K562 (cell line): Measurements from ENCODE around the gene FAM219B. TPM values are rescaled to one million over a fixed set of nuclear protein-coding genes. Genes with fewer than 3 reads are reported as not detected.

Experiments used
- ARID1B ChIP-seq: fragments of 450-650 bp; IDR thresholded peaks from 2 replicates; pipeline ENCODE4 v1.6.1; 2016; ENCODE audit warnings: antibody characterized with exemption, mild to moderate bottlenecking, inconsistent platforms
- MCM7 ChIP-seq, 2 experiments: fragments of 450-650 bp; IDR thresholded peaks; 2 replicates each; pipeline ENCODE4 v1.6.1; 2016 to 2018
- MXI1 ChIP-seq: IDR thresholded peaks from 2 replicates; pipeline ENCODE4 v1.6.1; 2011; ENCODE audit warnings: low read depth, mild to moderate bottlenecking, improper control_type of control experiment, low read length
- NR3C1 ChIP-seq: sonication (generic); formaldehyde crosslinking; IDR thresholded peaks from 2 replicates; pipeline ENCODE4 v1.8.1; 2022; ENCODE audit warnings: missing genetic modification reagents
- RERE ChIP-seq: sonication (generic); formaldehyde crosslinking; IDR thresholded peaks from 2 replicates; pipeline ENCODE4 v1.8.0; 2023; ENCODE audit warnings: missing genetic modification reagents, mild to moderate bottlenecking, borderline replicate concordance
- SMARCA4 ChIP-seq: fragments of 450-650 bp; IDR thresholded peaks from 2 replicates; pipeline ENCODE4 v1.6.1; 2016
- SRSF9 ChIP-seq: fragments of 200-400 bp; formaldehyde crosslinking; IDR thresholded peaks from 2 replicates; pipeline ENCODE4 v1.6.1; 2017; ENCODE audit warnings: low read depth, low read length, borderline replicate concordance
- ZBTB26 ChIP-seq: fragments of 450-650 bp; formaldehyde crosslinking; IDR thresholded peaks from 2 replicates; pipeline ENCODE4 v1.4.0; 2022; ENCODE audit warnings: missing genetic modification characterization
- ZC3H4 ChIP-seq: sonication (generic); formaldehyde crosslinking; IDR thresholded peaks from 2 replicates; pipeline ENCODE4 v1.9.0; 2021; ENCODE audit warnings: missing genetic modification reagents, borderline replicate concordance
- ZFP1 ChIP-seq: fragments of 450-650 bp; formaldehyde crosslinking; IDR thresholded peaks from 2 replicates; pipeline ENCODE4 v1.4.0; 2020; ENCODE audit warnings: mild to moderate bottlenecking, mixed read lengths
- ZNF274 ChIP-seq: IDR thresholded peaks from 2 replicates; pipeline ENCODE4 v1.6.1; 2011; ENCODE audit warnings: low read depth, mild to moderate bottlenecking, low read length, moderate library complexity, borderline replicate concordance
- ZNF318 ChIP-seq, 2 experiments: fragments of 450-650 bp; IDR thresholded peaks; 2 replicates each; pipeline ENCODE4 v1.6.1; 2016; ENCODE audit warnings: mild to moderate bottlenecking in 2 of 2, borderline replicate concordance in 1 of 2, low read depth in 1 of 2, moderate library complexity in 1 of 2
- polyA plus RNA-seq, 8 experiments: library from polyadenylated mRNA; depleted of rRNA in 4 of 8; stranded (reverse) in 5 of 8; unstranded in 3 of 8; fragments of >200 nt; fragmentation: Nextera tagmentation in 2 of 8; fragmentation: Illumina TruSeq in 1 of 8; extraction: Ambion mirVana in 2 of 8; extraction: Trizol in 1 of 8; gene quantifications; 2 replicates each; pipeline versions ENCODE4 v1.2.1 to v1.2.3, GENCODE V29; 2011 to 2014; ENCODE audit warnings: inconsistent platforms in 1 of 8, missing spikeins in 1 of 8
- total RNA-seq, 7 experiments: library from RNA; depleted of rRNA in 6 of 7; stranded (reverse); fragments of >200 nt in 6 of 7; fragmentation: Illumina TruSeq in 2 of 7; extraction: Trizol in 2 of 7; gene quantifications; 2 replicates each; pipeline versions ENCODE4 v1.2.1 to v1.2.3, GENCODE V29; 2011 to 2021; ENCODE audit warnings: low replicate concordance in 1 of 7

Gene FAM219B
- total and polyA plus RNA-seq, 9 of the 15 experiments (the other 6 are each of a cell fraction or from before 2014, with no cell fraction given) = 6.8 to 50.4 (median 29.4) TPM

- TF ChIP-seq ZC3H4 (CRISPR knock-in tag) (no peak), RERE (peak; percentile 97), MCM7 (IDR thresholded peaks at IDR 0.05) (no peak), ARID1B (no peak), SRSF9 (no peak), ZBTB26 (CRISPR knock-in tag) (no peak), ZNF318 (IDR thresholded peaks at IDR 0.05; ENCODE audit: borderline replicate concordance in 1 of 2, low read depth in 1 of 2) (no peak), ZNF274 (no peak), SMARCA4 (no peak), NR3C1 (CRISPR knock-in tag) (peak; percentile 99), MXI1 (no peak), ZFP1 (CRISPR knock-in tag) (no peak)
These were observed 49.4 kb upstream of the FAM219B start (continued) for GRCh38 chr15:74955796-74956647.
